GM12875 (cell line): ENCODE data around the gene ARID1B.

Experiments used
- H3K4me3 ChIP-seq: one replicate; pipeline ENCODE4 v1.5.1; 2011; ENCODE audit warnings: low read depth, low read length, control low read depth
- TF ChIP-seq, protein P1 (sequence below): IDR thresholded peaks from 2 replicates; pipeline ENCODE4 v1.5.1; 2011; ENCODE audit warnings: low read depth, mild to moderate bottlenecking, control low read depth, inconsistent platforms, low read length, moderate library complexity, borderline replicate concordance; ENCODE audit not compliant: insufficient read depth

ARID1B gene

GRCh38 chr6:157047328-157047727 is 270.1 kb downstream of the ARID1B start:
- no peak overlapping the region for H3K4me3 ChIP-seq
- TF ChIP-seq, protein P1, sequence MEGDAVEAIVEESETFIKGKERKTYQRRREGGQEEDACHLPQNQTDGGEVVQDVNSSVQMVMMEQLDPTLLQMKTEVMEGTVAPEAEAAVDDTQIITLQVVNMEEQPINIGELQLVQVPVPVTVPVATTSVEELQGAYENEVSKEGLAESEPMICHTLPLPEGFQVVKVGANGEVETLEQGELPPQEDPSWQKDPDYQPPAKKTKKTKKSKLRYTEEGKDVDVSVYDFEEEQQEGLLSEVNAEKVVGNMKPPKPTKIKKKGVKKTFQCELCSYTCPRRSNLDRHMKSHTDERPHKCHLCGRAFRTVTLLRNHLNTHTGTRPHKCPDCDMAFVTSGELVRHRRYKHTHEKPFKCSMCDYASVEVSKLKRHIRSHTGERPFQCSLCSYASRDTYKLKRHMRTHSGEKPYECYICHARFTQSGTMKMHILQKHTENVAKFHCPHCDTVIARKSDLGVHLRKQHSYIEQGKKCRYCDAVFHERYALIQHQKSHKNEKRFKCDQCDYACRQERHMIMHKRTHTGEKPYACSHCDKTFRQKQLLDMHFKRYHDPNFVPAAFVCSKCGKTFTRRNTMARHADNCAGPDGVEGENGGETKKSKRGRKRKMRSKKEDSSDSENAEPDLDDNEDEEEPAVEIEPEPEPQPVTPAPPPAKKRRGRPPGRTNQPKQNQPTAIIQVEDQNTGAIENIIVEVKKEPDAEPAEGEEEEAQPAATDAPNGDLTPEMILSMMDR = no peak

DNA sequence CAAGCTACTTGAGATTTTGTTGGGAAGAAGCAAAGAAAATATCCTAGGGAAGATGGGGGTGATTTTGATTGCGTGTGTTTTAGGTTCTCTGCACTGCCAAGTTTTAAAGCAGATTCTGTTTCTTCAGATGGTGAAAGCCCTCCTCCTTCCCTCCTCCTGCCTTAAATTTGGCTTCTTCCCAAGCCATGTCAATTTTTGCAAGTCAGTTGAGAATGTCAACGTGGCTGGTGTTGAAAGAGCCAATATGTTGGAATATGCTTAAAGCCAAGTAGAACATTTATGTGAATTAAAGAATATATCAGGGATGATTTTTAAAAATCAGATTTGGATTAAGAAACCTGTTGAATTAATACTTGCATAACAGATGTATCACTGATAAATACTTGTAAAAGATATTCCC is 270.8 kb downstream of the ARID1B start:
- TF ChIP-seq, protein P1 = no peak
- no peak overlapping the region for H3K4me3 ChIP-seq

- TF ChIP-seq, protein P1 = no peak
- H3K4me3 ChIP-seq = no peak overlapping the region
Observed at GRCh38 chr6:157049133-157049532, 272.0 kb downstream of the ARID1B start.

GRCh38 chr6:157050537-157051265 is 273.5 kb downstream of the ARID1B start:
- TF ChIP-seq, protein P1 = no peak

GRCh38 chr6:157054531-157054979 is 277.4 kb downstream of the ARID1B start:
- H3K4me3 ChIP-seq = no peak overlapping the region
- TF ChIP-seq, protein P1 = no peak

More at GRCh38 chr6:157050537-157051265, 273.5 kb downstream of the ARID1B start:
- no peak overlapping the region for H3K4me3 ChIP-seq

- H3K4me3 ChIP-seq = no peak overlapping the region
- TF ChIP-seq, protein P1 = no peak
Observed at GRCh38 chr6:157055863-157056262, 278.7 kb downstream of the ARID1B start.

- no peak overlapping the region for H3K4me3 ChIP-seq
- TF ChIP-seq, protein P1 = no peak
Observed at GRCh38 chr6:157056275-157056674, 279.1 kb downstream of the ARID1B start.
